ENCODE measurements around the gene RGS6.

The RGS6 gene

GRCh38 chr14:72488514-72488913, 556.3 kb downstream of the RGS6 start:
- no peak for TF ChIP-seq CTCF (IDR thresholded peaks at IDR 0.05; ENCODE audit: low read depth, low read length)
- no peak for DNase-seq (ENCODE audit: extremely low read depth, low read depth)

- DNase-seq (ENCODE audit: extremely low read depth, low read depth), result no peak
- TF ChIP-seq CTCF (IDR thresholded peaks at IDR 0.05; ENCODE audit: low read depth, low read length), result no peak
These were observed 560.0 kb downstream of the RGS6 start for GRCh38 chr14:72492196-72492595.

- no peak for TF ChIP-seq CTCF (IDR thresholded peaks at IDR 0.05; ENCODE audit: low read depth, low read length)
- no peak for DNase-seq (ENCODE audit: extremely low read depth, low read depth)
These were observed 563.4 kb downstream of the RGS6 start for GRCh38 chr14:72495668-72496067.

- no peak for TF ChIP-seq CTCF (IDR thresholded peaks at IDR 0.05; ENCODE audit: low read depth, low read length)
- no peak for DNase-seq (ENCODE audit: extremely low read depth, low read depth)
These were observed 566.4 kb downstream of the RGS6 start for GRCh38 chr14:72498646-72499045.

- no peak for DNase-seq (ENCODE audit: extremely low read depth, low read depth)
- no peak for TF ChIP-seq CTCF (IDR thresholded peaks at IDR 0.05; ENCODE audit: low read depth, low read length)
These were observed 567.5 kb downstream of the RGS6 start for GRCh38 chr14:72499746-72500145.

- no peak for TF ChIP-seq CTCF (IDR thresholded peaks at IDR 0.05; ENCODE audit: low read depth, low read length)
- no peak for DNase-seq (ENCODE audit: extremely low read depth, low read depth)
These were observed 568.1 kb downstream of the RGS6 start for GRCh38 chr14:72500234-72500838.

- no peak for TF ChIP-seq CTCF (IDR thresholded peaks at IDR 0.05; ENCODE audit: low read depth, low read length)
- no peak for DNase-seq (ENCODE audit: extremely low read depth, low read depth)
These were observed 569.2 kb downstream of the RGS6 start for GRCh38 chr14:72501439-72501838.
